H54 (cell line): ENCODE measurements around the gene RAB32.
A peak's percentile ranks its signal among the peaks of the same experiment; 100 is the strongest.

Experiments
- DNase-seq: peaks from one replicate; pipeline ENCODE4 v3.0.0; 2011; ENCODE audit warnings: low spot score, mixed read lengths; ENCODE audit not compliant: insufficient read length
- FAIRE-seq: peaks from 3 replicates; lab custom pipeline; 2011; peaks lifted over from hg19 to GRCh38; lab: Jason Lieb, UNC
- POLR2A ChIP-seq: IDR thresholded peaks from 2 replicates; pipeline ENCODE4 v1.6.1; 2011; ENCODE audit warnings: low read depth, mild to moderate bottlenecking, low read length

The RAB32 gene

GRCh38 chr6:146543211-146543939, at the start of gene RAB32:
Gene RAB32, plus strand, starts transcription at chr6:146543833. Its CDS starts 39 bp downstream, at chr6:146543872.
- peak; percentile 43; the same call in 1 of the 2 replicates for TF ChIP-seq POLR2A
- FAIRE-seq (no peak), DNase-seq (peak; percentile 63)

GRCh38 chr6:146498309-146498708, 45.3 kb upstream of the RAB32 start:
- no peak for DNase-seq
- TF ChIP-seq POLR2A: no peak
- FAIRE-seq: no peak

GRCh38 chr6:146503096-146503495, 40.5 kb upstream of the RAB32 start:
- DNase-seq: no peak
- TF ChIP-seq POLR2A: no peak
- FAIRE-seq: no peak

GRCh38 chr6:146515212-146515611, 28.4 kb upstream of the RAB32 start:
- TF ChIP-seq POLR2A: no peak
- FAIRE-seq (no peak), DNase-seq (no peak)

- FAIRE-seq (no peak), DNase-seq (no peak)
- no peak for TF ChIP-seq POLR2A
Observed at GRCh38 chr6:146526192-146526591, 17.4 kb upstream of the RAB32 start.

GRCh38 chr6:146532702-146533101, 10.9 kb upstream of the RAB32 start:
- FAIRE-seq (no peak), DNase-seq (no peak)
- TF ChIP-seq POLR2A: no peak

- TF ChIP-seq POLR2A: no peak
- DNase-seq (no peak), FAIRE-seq (no peak)
Observed at GRCh38 chr6:146542881-146543210, 787 bp upstream of the RAB32 start.

- no peak for TF ChIP-seq POLR2A
- FAIRE-seq: peak; percentile 15
- peak; percentile 7 for DNase-seq
Observed at GRCh38 chr6:146543940-146544615, 445 bp downstream of the RAB32 start.

- DNase-seq: no peak
- FAIRE-seq: no peak
- TF ChIP-seq POLR2A: no peak
Observed at GRCh38 chr6:146544616-146545182, 1.1 kb downstream of the RAB32 start.

GRCh38 chr6:146545581-146545980, 1.9 kb downstream of the RAB32 start:
- DNase-seq: no peak
- FAIRE-seq: no peak
- TF ChIP-seq POLR2A: no peak

- peak; percentile 6 for DNase-seq
- no peak for TF ChIP-seq POLR2A
- peak; percentile 11 for FAIRE-seq
Observed at GRCh38 chr6:146546443-146547043, 2.9 kb downstream of the RAB32 start.

GRCh38 chr6:146547889-146548288, 4.3 kb downstream of the RAB32 start:
- no peak for DNase-seq
- no peak for FAIRE-seq
- no peak for TF ChIP-seq POLR2A

- FAIRE-seq: no peak
- DNase-seq: no peak
- no peak for TF ChIP-seq POLR2A
Observed at GRCh38 chr6:146548898-146549374, 5.3 kb downstream of the RAB32 start.

- FAIRE-seq (no peak), DNase-seq (no peak)
- TF ChIP-seq POLR2A: no peak
Observed at GRCh38 chr6:146550911-146551310, 7.3 kb downstream of the RAB32 start.
